GM18858 (cell line): ENCODE results near the gene NPIPB9.

ENCODE experiments used
- ATAC-seq: cut with Tn5 transposase; IDR thresholded peaks from one replicate; pipeline ENCODE4 v1.9.1; 2021; ENCODE audit not compliant: unreplicated experiment

NPIPB9 gene

GRCh38 chr16:28821874-28822519, 70.4 kb downstream of the NPIPB9 start:
- ATAC-seq = no peak
